ENCODE measurements around the gene HMCN2.

- TF ChIP-seq EZH2 (IDR thresholded peaks at IDR 0.05) (no peak), POLR2AphosphoS5 (IDR thresholded peaks at IDR 0.05; ENCODE audit: borderline replicate concordance, low read depth, low read length) (no peak)
Measured at GRCh38 chr9:130259044-130259443, 6.5 kb upstream of the HMCN2 start.
